GM21423 (cell line): ENCODE results near the gene MR1.

Experiments
- ATAC-seq: cut with Tn5 transposase; IDR thresholded peaks from one replicate; pipeline ENCODE4 v1.9.1; 2021; ENCODE audit warnings: mild to moderate bottlenecking, moderate library complexity; ENCODE audit not compliant: unreplicated experiment

Gene MR1

DNA sequence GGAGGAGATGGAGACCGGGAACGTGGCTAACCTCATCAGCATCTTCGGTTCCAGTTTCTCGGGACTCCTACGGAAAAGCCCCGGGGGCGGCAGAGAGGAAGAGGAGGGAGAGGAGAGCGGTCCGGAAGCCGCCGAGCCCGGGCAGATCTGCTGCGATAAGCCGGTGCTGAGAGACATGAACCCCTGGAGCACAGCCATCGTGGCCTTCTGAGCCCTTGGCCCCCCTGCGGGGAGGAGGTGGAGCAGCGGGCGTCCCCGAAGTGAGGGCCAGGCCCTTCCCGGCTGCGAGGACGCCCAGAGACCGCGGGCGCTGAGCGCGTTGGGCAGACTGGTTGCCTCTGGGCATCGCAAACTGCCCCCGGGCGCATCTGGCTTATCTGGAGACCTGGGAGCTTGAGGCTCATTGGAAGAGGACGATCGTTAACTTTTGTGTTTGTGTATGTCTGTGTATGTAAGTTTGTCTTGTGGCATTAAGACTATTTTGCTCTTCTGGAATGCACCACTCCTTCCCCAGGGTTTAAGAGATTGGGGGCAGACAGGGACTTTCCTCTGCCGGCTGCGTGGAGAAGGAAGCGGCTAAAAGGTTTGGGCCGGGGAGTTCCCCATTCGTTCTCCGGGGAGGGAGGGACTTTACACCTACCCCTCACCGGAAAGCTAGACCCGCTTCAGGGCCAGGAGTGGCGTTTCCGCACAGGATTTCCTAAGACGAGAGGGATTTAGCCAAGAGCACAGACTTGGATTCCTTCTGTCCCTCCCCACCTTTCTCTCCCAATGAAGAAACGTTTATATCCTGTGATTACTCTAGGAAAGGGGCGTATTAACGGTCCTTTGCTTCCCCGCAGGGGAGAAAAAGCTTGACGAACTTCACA is 56.1 kb downstream of the MR1 start:
- peak; percentile 25 for ATAC-seq

GRCh38 chr1:181090641-181091126 is 56.9 kb downstream of the MR1 start:
- no peak for ATAC-seq

DNA sequence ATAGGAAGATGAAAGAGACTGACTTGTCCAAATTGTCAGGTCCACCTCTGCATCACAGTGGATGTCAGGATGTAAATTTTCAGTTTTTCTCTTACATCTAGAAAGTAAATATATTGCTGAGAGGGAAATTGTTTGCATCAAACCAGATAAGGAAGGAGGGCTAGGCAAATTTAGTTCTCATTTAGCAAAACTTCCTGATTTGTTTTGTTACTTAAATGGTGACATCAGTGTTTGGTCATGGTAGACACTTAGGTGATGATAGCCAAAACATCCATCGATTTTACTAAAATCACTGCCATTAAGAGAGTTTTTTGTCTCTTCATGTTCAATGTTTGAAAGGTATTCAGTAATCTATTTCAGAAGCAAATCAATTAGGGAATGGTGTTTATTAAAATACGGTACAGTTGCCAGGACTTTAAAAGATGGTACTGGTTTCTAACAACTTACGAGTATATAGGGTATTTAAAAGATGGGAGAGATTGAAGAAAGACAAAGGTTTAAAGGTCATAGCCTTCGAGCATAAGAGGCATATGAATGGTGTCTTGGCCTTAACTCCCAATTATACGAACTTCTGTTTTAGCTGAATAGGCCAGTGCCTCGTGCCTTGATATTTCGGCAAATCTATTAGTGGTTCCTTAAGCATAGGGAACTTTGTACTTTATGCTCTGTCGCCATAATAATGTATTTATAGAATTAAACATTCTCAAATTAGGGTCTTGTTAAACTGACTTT is 57.7 kb downstream of the MR1 start:
- ATAC-seq, result no peak

- no peak for ATAC-seq
Observed at GRCh38 chr1:181092056-181092455, 58.3 kb downstream of the MR1 start.

DNA sequence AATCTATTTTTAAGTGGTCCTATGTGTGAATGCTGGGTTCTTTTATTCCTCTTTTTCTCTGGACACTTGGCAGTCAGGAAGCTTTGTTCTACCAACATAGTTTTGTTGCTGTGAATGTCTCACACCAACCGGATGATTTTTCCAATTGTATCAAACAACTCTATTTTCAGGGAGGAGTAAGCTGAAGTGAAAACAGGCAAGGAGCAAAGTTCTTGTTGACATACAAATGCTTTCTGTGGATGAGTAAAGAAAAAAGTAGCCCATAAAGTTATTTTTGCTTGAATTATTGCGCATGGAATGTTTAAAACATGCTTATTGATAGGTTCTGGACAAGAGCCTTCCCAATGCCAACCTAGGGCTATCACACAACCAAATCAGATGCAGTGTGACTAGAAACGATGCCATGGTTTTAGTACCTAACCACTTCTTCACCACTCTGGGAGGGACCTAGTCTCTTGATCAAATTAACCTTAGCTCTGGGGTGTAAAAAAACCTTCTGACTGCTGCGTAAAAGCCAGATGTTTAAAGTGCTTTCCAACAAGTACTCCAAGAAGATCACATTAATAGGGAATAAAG is 59.2 kb downstream of the MR1 start:
- ATAC-seq, result no peak

GRCh38 chr1:181094416-181095212 is 60.8 kb downstream of the MR1 start:
- no peak for ATAC-seq

- ATAC-seq, result no peak
Observed at GRCh38 chr1:181095260-181095659, 61.5 kb downstream of the MR1 start.

- ATAC-seq, result no peak
Observed at GRCh38 chr1:181095763-181096184, 62.0 kb downstream of the MR1 start.

DNA sequence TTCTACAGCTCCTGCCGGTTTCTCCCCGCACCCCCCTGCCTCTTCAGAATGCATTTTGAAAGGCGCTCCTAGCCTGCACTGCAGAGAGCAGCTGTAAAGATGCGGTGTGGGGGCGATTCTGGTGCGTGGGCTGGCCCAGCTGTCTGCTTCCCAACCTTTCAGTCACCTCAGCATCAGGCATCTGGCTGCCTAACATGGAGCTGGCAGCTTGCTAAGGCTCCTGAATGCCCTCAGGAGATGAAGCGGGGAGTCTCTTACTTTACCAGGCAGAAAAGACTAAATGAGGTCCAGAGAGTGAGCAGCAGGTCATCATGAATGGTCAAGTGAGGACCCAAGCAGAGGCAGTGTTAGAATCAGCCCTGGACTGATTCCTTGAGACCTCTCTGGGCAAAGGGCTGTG is 63.5 kb downstream of the MR1 start:
- no peak for ATAC-seq

GRCh38 chr1:181099152-181100014 is 65.6 kb downstream of the MR1 start:
- ATAC-seq, result peak; percentile 53

DNA sequence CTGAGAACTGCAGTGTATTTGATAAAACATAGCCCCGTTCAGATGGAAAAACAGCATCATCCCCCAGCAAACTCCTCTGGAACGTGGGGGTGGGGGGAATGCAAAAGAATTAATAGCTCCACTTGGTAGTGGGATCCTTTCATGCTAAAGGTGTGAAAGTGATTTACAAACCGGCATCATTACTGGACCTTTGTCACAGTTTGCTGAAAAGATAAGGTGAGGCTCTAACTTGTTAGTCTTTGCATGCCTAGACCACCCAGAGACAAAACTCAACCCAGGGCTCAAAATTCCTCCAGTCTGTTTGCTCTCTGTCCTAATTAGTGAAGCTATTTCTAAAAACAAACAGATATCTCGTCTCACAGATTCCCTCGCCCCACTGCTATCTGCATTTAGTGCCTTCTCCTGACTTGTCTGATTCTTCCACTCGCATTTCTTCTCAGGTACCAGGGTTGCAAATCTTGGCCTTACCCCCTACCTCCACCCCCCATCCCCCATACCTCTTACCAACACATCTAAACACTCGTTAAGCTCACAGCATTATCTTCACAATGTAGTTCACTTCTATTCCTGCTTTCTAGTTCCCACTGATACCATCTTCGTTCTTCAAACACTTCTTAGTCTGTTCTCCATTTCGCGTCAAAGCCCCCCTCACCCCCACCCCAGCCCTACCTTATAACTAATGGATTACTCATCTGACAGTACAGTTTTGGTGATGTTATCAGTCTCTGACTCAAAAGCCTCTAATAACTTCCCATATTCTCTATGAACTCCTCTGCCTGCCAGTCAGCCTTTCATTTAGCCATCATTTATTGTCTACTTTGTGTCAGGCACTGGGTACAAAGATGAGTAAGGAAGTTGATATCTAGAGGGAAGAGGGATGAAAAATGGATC is 66.5 kb downstream of the MR1 start:
- no peak for ATAC-seq

DNA sequence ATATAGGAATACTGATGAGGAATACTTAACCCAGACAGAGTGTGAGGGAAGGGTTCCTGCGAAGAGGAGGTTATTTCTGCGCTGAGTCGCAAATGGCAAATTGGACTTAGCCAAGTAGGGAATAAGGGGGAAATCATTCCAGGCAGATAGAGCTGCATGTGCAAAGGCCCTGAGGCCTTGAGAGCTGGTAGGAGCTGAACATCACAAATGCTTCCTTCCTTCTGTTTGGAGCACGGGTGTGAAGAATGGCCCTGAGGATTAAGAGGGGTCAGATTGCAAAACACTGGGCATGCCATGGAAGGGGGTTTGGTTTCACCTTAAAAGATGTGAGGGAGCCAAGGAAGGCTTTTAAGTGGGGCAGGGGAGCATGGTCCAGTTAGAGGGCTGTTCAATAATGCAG is 67.2 kb downstream of the MR1 start:
- no peak for ATAC-seq

- no peak for ATAC-seq
Observed at GRCh38 chr1:181101581-181102226, 67.9 kb downstream of the MR1 start.

- no peak for ATAC-seq
Observed at GRCh38 chr1:181102841-181103240, 69.1 kb downstream of the MR1 start.

- ATAC-seq, result no peak
Observed at GRCh38 chr1:181103399-181103798, 69.6 kb downstream of the MR1 start.

DNA sequence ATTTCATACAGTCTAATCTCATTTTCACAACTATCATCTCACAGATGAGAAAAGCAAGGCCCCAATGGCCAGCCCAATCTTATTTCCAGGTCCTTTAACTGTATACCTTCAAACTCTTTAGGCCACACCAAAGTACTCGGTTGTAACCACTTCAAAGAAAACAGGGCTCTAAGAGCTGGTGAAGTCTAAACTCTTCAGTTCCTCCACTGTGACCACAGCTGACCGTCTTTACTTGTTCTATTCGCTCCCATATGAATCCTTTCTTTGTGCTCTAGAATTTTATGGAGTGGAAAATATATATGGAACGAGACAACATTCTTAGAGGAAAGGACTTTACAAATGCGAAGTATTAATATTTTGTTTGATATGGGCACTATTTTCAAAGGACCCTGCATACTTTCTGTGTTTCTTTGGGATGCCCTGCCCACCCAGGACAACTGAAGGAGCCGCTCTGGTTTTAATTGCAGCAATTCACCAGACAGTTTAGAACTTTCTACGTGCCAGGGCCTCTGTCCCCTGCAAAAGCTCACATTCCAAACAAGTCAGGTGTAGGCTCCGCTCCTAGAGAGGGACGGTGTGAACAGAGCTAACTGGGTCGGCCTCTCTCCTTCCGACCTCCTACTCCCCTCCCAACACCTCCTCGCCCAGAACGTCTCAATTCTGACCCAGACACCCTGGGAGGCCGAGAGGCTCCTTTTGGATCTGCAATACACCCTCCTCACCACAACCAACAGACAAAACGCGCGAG is 70.4 kb downstream of the MR1 start:
- no peak for ATAC-seq

DNA sequence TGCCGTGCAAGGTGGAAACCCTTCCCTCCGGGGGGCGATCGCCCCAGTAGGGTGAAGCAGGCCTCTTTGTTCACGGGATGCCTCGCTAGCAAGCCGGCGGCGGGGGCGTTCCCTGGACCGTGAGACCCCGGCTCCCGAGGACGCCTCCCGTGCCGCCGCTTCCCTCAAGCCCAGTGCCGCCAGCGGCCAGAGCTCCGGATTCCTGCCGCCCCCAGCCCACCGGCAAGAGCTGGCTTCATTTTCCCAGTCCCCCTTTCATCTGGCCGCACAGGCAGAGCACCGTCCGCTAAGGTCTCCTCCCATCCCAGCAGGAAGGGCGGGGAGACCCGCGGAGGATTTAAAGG is 71.0 kb downstream of the MR1 start:
- peak; percentile 17 for ATAC-seq
